ENCODE measurements around the gene CHAC2. TPM values are rescaled to one million over a fixed set of nuclear protein-coding genes. Genes with fewer than 3 reads are reported as not detected.

Gene CHAC2
- total and polyA plus RNA-seq, 7 donors, result 0.68 to 8.1 (median 2.9) TPM

GRCh38 chr2:53780056-53780455 is 12.5 kb downstream of the CHAC2 start:
- no peak overlapping the region for H3K27ac ChIP-seq
- DNase-seq, result no peak
- H3K27me3 ChIP-seq, result no peaks in the 10 kb centered on the region
- H3K9me3 ChIP-seq, result no peaks in the 10 kb centered on the region
- no peak overlapping the region for H3K4me3 ChIP-seq
- intact Hi-C loops (cut with DNase I), result no loop called here
- TF ChIP-seq CTCF (IDR thresholded peaks at IDR 0.05) (no peak), POLR2AphosphoS5 (IDR thresholded peaks at IDR 0.05) (no peak), POLR2A (IDR thresholded peaks at IDR 0.05) (no peak), EP300 (IDR thresholded peaks at IDR 0.05) (no peak)
- H3K36me3 ChIP-seq, result peaks cover 0 to 10% (median 0%) of the 10 kb centered on the region in 4 donors
- peaks cover 0 to 16% (median 13%) of the 10 kb centered on the region in 4 donors for H3K4me1 ChIP-seq
- 92 to 94% methylated on average over 4 of the region's 4 CpGs for WGBS, 2 donors

- H3K4me1 ChIP-seq, result peaks cover 0 to 31% (median 27%) of the 10 kb centered on the region in 4 donors
- peaks cover 0 to 10% (median 0%) of the 10 kb centered on the region in 4 donors for H3K36me3 ChIP-seq
- intact Hi-C loops (cut with DNase I), result no loop called here
- H3K27me3 ChIP-seq, result no peaks in the 10 kb centered on the region
- no peak for DNase-seq
- WGBS, 2 donors, result 85 to 88% methylated on average over 8 of the region's 8 CpGs
- TF ChIP-seq POLR2A (IDR thresholded peaks at IDR 0.05), result no peak
- TF ChIP-seq POLR2AphosphoS5 (IDR thresholded peaks at IDR 0.05), result no peak
- no peak for TF ChIP-seq CTCF (IDR thresholded peaks at IDR 0.05)
- TF ChIP-seq EP300 (IDR thresholded peaks at IDR 0.05), result no peak
- no peaks in the 10 kb centered on the region for H3K9me3 ChIP-seq
- no peak overlapping the region for H3K4me3 ChIP-seq
- no peak overlapping the region for H3K27ac ChIP-seq
These were observed 15.1 kb downstream of the CHAC2 start for GRCh38 chr2:53782676-53783075.

GRCh38 chr2:53784436-53784835 is 16.8 kb downstream of the CHAC2 start:
- peaks cover 0 to 44% (median 39%) of the 10 kb centered on the region in 4 donors for H3K4me1 ChIP-seq
- intact Hi-C loops (cut with DNase I), result no loop called here

GRCh38 chr2:53785366-53785765 is 17.8 kb downstream of the CHAC2 start:
- peak overlapping the region; percentile 75 to 88 (median 84) for H3K4me3 ChIP-seq
- H3K9me3 ChIP-seq, result no peaks in the 10 kb centered on the region
- DNase-seq, result no peak
- TF ChIP-seq CTCF (IDR thresholded peaks at IDR 0.05) (no peak), EP300 (IDR thresholded peaks at IDR 0.05) (no peak), POLR2AphosphoS5 (IDR thresholded peaks at IDR 0.05) (no peak)
- H3K36me3 ChIP-seq, result peaks cover 0 to under 1% (median 0%) of the 10 kb centered on the region in 4 donors
- intact Hi-C loops (cut with DNase I), result no loop called here
- H3K27me3 ChIP-seq, result no peaks in the 10 kb centered on the region
- H3K27ac ChIP-seq, result no peak overlapping the region
- WGBS, 2 donors, result 69 to 70% methylated on average over 11 of the region's 11 CpGs
- H3K4me1 ChIP-seq, result peaks cover 0 to 44% (median 39%) of the 10 kb centered on the region in 4 donors

More at GRCh38 chr2:53784436-53784835, 16.8 kb downstream of the CHAC2 start:
- no peak overlapping the region for H3K27ac ChIP-seq
- no peak for DNase-seq
- TF ChIP-seq EP300 (IDR thresholded peaks at IDR 0.05), result no peak
- TF ChIP-seq CTCF (IDR thresholded peaks at IDR 0.05), result no peak
- no peak for TF ChIP-seq POLR2A (IDR thresholded peaks at IDR 0.05)
- TF ChIP-seq POLR2AphosphoS5 (IDR thresholded peaks at IDR 0.05), result no peak
- H3K4me3 ChIP-seq, result no peak overlapping the region
- H3K27me3 ChIP-seq, result no peaks in the 10 kb centered on the region
- H3K9me3 ChIP-seq, result no peaks in the 10 kb centered on the region
- H3K36me3 ChIP-seq, result peaks cover 0 to 8% (median 0%) of the 10 kb centered on the region in 4 donors

- DNase-seq, result peak; percentile 68
- 0% methylated on average over 18 of the region's 18 CpGs for WGBS, 2 donors
- intact Hi-C loops (cut with DNase I), result no loop called here
- no peaks in the 10 kb centered on the region for H3K36me3 ChIP-seq
- H3K4me3 ChIP-seq, result peak overlapping the region; percentile 75 to 88 (median 84)
- no peaks in the 10 kb centered on the region for H3K9me3 ChIP-seq
- no peak for TF ChIP-seq POLR2AphosphoS5 (IDR thresholded peaks at IDR 0.05)
- TF ChIP-seq CTCF (IDR thresholded peaks at IDR 0.05), result no peak
- TF ChIP-seq EP300 (IDR thresholded peaks at IDR 0.05), result no peak
- TF ChIP-seq POLR2A (IDR thresholded peaks at IDR 0.05), result no peak
- H3K27me3 ChIP-seq, result no peaks in the 10 kb centered on the region
- H3K4me1 ChIP-seq, result peaks cover 0 to 51% (median 39%) of the 10 kb centered on the region in 4 donors
- peak overlapping the region; percentile 85 to 88 (median 86) for H3K27ac ChIP-seq
These were observed 18.7 kb downstream of the CHAC2 start for GRCh38 chr2:53786352-53786704.
